ENCODE measurements around the gene RHOBTB3.

The RHOBTB3 gene

GRCh38 chr5:95838556-95838955 is 107.4 kb downstream of the RHOBTB3 start:
- no peak for DNase-seq (ENCODE audit: low spot score)
- no peak for TF ChIP-seq CTCF (IDR thresholded peaks at IDR 0.05)
- Histone ChIP-seq H3K4me3 (no peak overlapping the region), H3K27ac (no peak overlapping the region)

GRCh38 chr5:95839658-95840057 is 108.5 kb downstream of the RHOBTB3 start:
- DNase-seq (ENCODE audit: low spot score) = no peak
- Histone ChIP-seq H3K27ac (no peak overlapping the region), H3K4me3 (no peak overlapping the region)
- TF ChIP-seq CTCF (IDR thresholded peaks at IDR 0.05) = no peak

- DNase-seq (ENCODE audit: low spot score) = no peak
- H3K27ac ChIP-seq = peak overlapping the region in 1 of 2 donors; percentile 83
- no peak overlapping the region for H3K4me3 ChIP-seq
- TF ChIP-seq CTCF (IDR thresholded peaks at IDR 0.05) = no peak
Measured at GRCh38 chr5:95840956-95841705, 110.0 kb downstream of the RHOBTB3 start.

- DNase-seq (ENCODE audit: low spot score) = no peak
- Histone ChIP-seq H3K27ac (peak overlapping the region; percentile 54 to 83), H3K4me3 (no peak overlapping the region)
- TF ChIP-seq CTCF (IDR thresholded peaks at IDR 0.05) = no peak
Measured at GRCh38 chr5:95841914-95842812, 111.0 kb downstream of the RHOBTB3 start.

GRCh38 chr5:95842854-95843544 is 111.9 kb downstream of the RHOBTB3 start:
- no peak overlapping the region for H3K4me3 ChIP-seq
- TF ChIP-seq CTCF (IDR thresholded peaks at IDR 0.05) = no peak
- no peak for DNase-seq (ENCODE audit: low spot score)
- H3K27ac ChIP-seq = peak overlapping the region; percentile 54 to 83

- Histone ChIP-seq H3K27ac (peak overlapping the region; percentile 27 to 77), H3K4me3 (no peak overlapping the region)
- TF ChIP-seq CTCF (IDR thresholded peaks at IDR 0.05) = no peak
- no peak for DNase-seq (ENCODE audit: low spot score)
Measured at GRCh38 chr5:95843733-95844223, 112.6 kb downstream of the RHOBTB3 start.
